HFF-Myc (cell line): ENCODE measurements around the gene SRP14.
"Not testable (repeated sequence)": the region's sequence is repeated elsewhere in the genome, so short reads cannot be mapped to it uniquely, and the experiment has no call there.

Experiments
- DNase-seq: peaks from one replicate; pipeline ENCODE4 v3.0.0-alpha.2; 2011; ENCODE audit warnings: low read depth; ENCODE audit errors: extremely low read depth
- H3K4me3 ChIP-seq: replicated peaks from 2 replicates; pipeline ENCODE4 v1.5.1; 2011; ENCODE audit warnings: low read depth, mild to moderate bottlenecking, control low read depth, low read length
- CTCF ChIP-seq: IDR thresholded peaks from 2 replicates; pipeline ENCODE4 v1.5.1; 2012; ENCODE audit warnings: mild to moderate bottlenecking, low read depth, low read length, control low read depth; ENCODE audit errors: missing control alignments

SRP14 gene

GRCh38 chr15:39999538-40000200 lies 39.3 kb downstream of the SRP14 start:
- no peak overlapping the region for H3K4me3 ChIP-seq
- no peak for DNase-seq
- no peak for TF ChIP-seq CTCF

DNA sequence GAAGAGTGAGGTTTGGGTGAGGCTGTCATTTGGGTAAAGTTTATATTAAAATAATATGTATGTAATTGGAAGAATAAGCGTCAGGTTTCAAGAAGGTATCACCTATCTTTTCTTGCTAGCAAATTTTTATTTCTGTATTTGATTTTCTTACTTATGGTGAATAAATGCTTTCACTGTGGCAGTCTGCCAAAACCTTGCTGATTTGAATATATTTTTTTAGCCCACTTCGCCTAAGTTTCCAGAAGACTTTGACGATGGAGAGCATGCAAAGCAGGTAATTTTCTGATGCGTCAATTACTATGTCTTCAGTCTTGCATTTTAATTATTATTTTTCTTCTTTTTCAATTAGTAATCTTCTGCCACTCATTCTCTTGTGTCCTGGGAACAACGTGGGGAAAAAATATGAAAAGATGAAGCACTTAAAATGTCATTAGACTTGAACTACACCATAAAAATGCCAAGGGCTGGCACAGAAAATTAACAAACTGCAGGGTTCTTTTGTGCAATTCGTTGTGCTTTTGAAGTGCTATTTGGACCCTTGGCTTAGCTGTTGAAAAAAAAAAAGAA lies 40.4 kb downstream of the SRP14 start:
- H3K4me3 ChIP-seq = no peak overlapping the region
- no peak for TF ChIP-seq CTCF
- no peak for DNase-seq

DNA sequence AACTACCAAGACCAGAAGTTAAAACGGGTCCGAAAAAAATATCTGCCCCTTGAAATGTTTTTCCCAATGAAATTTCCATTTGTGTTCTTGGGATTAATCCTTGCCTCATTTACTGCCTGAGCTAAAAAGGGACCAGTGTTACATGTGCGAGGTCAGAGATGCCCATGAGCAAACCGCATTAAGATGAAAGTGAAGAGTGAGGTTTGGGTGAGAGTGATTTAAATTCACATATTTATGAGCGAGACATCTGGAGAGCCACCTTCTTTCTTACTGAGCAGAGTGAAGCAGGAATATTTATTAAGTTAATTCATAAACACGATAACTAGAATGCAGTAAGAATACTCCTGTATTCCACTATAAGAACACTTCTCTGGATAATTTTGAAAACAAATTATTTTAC lies 41.3 kb downstream of the SRP14 start:
- no peak for TF ChIP-seq CTCF
- H3K4me3 ChIP-seq = no peak overlapping the region

DNA sequence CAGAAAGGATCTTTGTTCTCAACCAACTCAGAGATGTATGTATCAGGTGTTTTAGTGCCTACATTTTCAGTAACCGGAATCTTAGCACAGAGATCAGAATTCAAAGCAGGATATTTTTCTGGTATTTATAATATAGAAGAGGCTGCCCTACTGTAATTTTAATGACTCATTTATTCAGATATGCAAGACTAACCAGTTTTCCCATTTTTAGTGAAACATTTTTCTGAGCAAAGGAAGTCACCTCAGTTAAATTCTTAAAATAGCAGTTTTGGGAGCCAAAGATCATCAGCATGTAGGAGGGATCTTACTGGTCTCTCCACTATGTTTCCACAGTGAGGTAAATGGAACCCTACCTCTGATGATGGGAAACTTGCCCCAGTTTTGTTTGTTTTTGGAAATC lies 42.0 kb downstream of the SRP14 start:
- no peak for TF ChIP-seq CTCF
- no peak overlapping the region for H3K4me3 ChIP-seq
- no peak for DNase-seq

More for the DNA sequence above, 41.3 kb downstream of the SRP14 start:
- no peak for DNase-seq

DNA sequence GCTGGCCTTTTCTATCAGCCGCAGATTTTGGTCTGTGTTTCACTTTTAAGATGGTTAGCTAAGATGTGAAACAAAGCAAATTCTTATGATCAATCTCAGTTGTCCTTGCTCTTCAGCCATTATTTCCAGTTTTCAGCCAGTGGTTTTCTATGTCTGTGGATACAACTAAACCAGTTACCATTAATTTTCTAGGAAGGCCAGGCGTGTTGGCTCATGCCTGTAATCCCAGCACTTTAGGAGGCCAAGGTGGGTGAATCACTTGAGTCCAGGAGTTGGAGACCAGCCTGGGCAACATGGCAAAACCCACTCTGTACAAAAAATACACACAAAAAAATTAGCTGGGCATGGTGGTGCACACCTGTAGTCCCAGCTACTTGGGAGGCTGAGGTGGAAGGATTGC lies 42.8 kb downstream of the SRP14 start:
- not testable (repeated sequence) for H3K4me3 ChIP-seq, DNase-seq

DNA sequence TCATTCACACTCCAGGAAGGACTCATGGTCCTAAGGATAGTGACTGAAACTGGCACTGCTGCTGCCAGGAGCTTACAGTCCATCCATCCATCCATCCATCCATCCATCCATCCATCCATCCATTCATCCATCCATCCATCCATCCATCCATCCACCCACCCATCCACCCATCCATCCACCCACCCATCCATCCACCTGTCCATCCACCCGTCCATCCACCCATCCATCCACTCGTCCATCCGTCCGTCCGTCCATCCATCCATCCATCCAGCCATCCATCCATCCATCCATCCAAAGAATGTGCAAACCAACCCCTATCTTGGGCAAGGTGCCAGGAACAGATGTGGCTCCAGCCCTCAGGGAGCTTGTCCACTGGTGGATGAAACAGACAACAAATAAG lies 46.0 kb downstream of the SRP14 start:
- DNase-seq, H3K4me3 ChIP-seq: not testable (repeated sequence)

DNA sequence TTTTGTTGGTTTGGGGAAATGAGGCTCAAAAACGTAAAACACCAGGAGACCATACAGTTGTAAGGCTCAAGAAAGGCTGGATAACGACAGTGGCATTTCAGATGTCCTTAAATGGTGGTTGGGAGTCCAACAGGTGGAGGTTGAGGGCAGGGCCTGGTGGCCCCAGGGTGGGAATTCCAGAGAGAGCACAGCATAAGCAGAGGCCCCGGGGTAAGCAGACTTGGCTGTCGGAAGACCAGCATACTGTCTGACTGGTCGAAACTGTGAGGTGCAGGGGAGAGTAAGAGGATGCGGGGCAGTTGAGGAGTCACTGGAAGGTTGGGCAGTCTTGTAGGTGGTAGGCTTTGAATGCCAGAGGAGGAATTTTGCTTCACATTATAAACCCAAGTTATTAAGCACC lies 48.3 kb downstream of the SRP14 start:
- H3K4me3 ChIP-seq = no peak overlapping the region
- no peak for TF ChIP-seq CTCF
- no peak for DNase-seq

DNA sequence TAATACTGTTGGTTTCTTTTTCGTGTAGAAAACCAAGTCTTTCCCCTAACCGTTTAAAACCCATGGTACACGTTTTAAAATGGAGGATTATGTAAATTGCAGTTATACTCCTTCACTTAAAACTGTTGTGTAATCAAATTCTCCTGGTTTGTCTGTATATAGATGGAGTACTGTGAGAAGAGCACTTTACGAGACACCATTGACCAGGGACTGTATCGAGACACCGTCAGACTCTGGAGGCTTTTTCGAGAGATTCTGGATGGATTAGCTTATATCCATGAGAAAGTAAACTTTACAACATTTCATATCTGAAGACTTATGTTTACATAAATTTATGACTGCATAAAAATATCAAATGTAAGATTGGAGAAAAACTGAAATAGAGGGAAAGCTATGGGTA lies 51.2 kb downstream of the SRP14 start:
- TF ChIP-seq CTCF = no peak
- H3K4me3 ChIP-seq = no peak overlapping the region
- no peak for DNase-seq
